Common myeloid progenitor, CD34-positive (primary cell): Measurements from ENCODE around the gene CCDC148.

Source experiments
- CTCF ChIA-PET: fragments of 350-600 bp; sonication (Branson Sonifier 250); formaldehyde crosslinking; loops from one replicate; lab custom pipeline; 2021; ENCODE audit warnings: antibody characterized with exemption; lab: Charles Lee
- POLR2A ChIA-PET: fragments of 350-600 bp; sonication (Branson Sonifier 250); formaldehyde crosslinking; loops from one replicate; lab custom pipeline; 2021; ENCODE audit warnings: antibody characterized with exemption; lab: Charles Lee
- DNase-seq, 3 donors: peaks; one replicate each; pipeline versions ENCODE4 v3.0.0 to v3.0.0-alpha.2; 2013
- H3K27ac ChIP-seq, 2 experiments: 1 replicate in 1 of 2; 2 replicates in 1 of 2; pipeline ENCODE4 v1.7.0; 2013; ENCODE audit warnings: inconsistent platforms in 2 of 2, low read length in 2 of 2, mild to moderate bottlenecking in 2 of 2, low read depth in 1 of 2, moderate library complexity in 1 of 2; ENCODE audit not compliant: severe bottlenecking in 2 of 2, insufficient read depth in 1 of 2, poor library complexity in 1 of 2
- H3K27me3 ChIP-seq, 5 experiments: replicated peaks in 2 of 5; 1 replicate in 3 of 5; 2 replicates in 2 of 5; pipeline versions ENCODE4 v1.6.1 to v1.7.0; 2013; ENCODE audit warnings: low read length in 4 of 5, mild to moderate bottlenecking in 2 of 5, moderate library complexity in 2 of 5, inconsistent platforms in 1 of 5; ENCODE audit not compliant: insufficient read depth in 5 of 5, control insufficient read depth in 4 of 5
- H3K36me3 ChIP-seq, 4 experiments: 1 replicate in 2 of 4; 2 replicates in 2 of 4; pipeline versions ENCODE4 v1.6.1 to v1.7.0; 2013; ENCODE audit warnings: low read length in 3 of 4, control low read depth in 1 of 4, mild to moderate bottlenecking in 1 of 4; ENCODE audit not compliant: control insufficient read depth in 4 of 4, insufficient read depth in 4 of 4
- H3K4me1 ChIP-seq, 4 experiments: 1 replicate in 3 of 4; 2 replicates in 1 of 4; pipeline versions ENCODE4 v1.6.1 to v1.7.1; 2013; ENCODE audit warnings: low read length in 3 of 4, mild to moderate bottlenecking in 3 of 4, control low read depth in 1 of 4, inconsistent platforms in 1 of 4, moderate library complexity in 1 of 4; ENCODE audit not compliant: control insufficient read depth in 4 of 4, insufficient read depth in 4 of 4; ENCODE audit errors: control extremely low read depth in 1 of 4
- H3K4me3 ChIP-seq, 7 experiments: 1 replicate in 4 of 7; 2 replicates in 3 of 7; pipeline versions ENCODE4 v1.5.1 to v1.7.0; 2013; ENCODE audit warnings: mild to moderate bottlenecking in 7 of 7, low read length in 6 of 7, moderate library complexity in 6 of 7, inconsistent platforms in 2 of 7, low read depth in 2 of 7, control low read depth in 1 of 7; ENCODE audit not compliant: insufficient read depth in 4 of 7, control insufficient read depth in 1 of 7; ENCODE audit errors: extremely low read depth in 1 of 7
- H3K9me3 ChIP-seq, 5 experiments: 1 replicate in 4 of 5; 2 replicates in 1 of 5; pipeline versions ENCODE4 v1.6.1 to v1.7.1; 2013; ENCODE audit warnings: low read length in 4 of 5, mild to moderate bottlenecking in 2 of 5, inconsistent platforms in 1 of 5, low read depth in 1 of 5, moderate library complexity in 1 of 5; ENCODE audit not compliant: control insufficient read depth in 4 of 5, insufficient read depth in 2 of 5; ENCODE audit errors: control extremely low read depth in 1 of 5
- WGBS: methylation state at CpG from one replicate; pipeline ENCODE4 v1.1.5; 2013; ENCODE audit not compliant: insufficient coverage; 5-methylcytosine and 5-hydroxymethylcytosine counted together

The CCDC148 gene

DNA sequence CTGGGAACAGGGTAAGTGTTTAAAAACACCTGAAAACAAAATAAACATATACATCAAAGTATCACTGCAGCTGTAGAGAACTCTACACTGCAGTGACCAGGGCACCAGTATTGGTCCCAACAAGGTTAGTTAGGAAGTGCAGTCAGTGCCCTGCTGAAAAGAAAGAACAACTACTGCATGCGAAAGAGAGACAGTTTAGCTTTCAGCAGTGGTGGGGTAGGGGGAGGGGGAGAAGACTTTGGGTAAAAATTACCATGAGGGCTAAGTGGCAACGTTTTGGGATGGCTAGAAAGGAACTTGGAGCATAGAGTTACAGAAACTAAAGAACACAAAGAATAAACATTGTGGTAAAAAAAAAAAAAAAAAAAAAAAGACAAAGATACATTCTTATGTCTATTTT is 242.8 kb downstream of the CCDC148 start:
- no peaks in the 10 kb centered on the region for H3K9me3 ChIP-seq
- peak overlapping the region in 1 of 7 experiments; percentile 20 for H3K4me3 ChIP-seq
- no peaks in the 10 kb centered on the region for H3K36me3 ChIP-seq
- POLR2A ChIA-PET: interaction anchor here (1.2 kb wide), 1 partner anchor 9 kb away, joined by 4 read pairs; no protein-coding TSS in a partner anchor
- no CpG with 5 or more reads among the region's 2 CpGs for WGBS
- DNase-seq: peak in 2 of 3 donors; percentile 54 to 58
- CTCF ChIA-PET: interaction anchor here (3.6 kb wide), 1 partner anchor 34 kb away, joined by 17 read pairs; no protein-coding TSS in a partner anchor
- H3K27me3 ChIP-seq: no peaks in the 10 kb centered on the region
- H3K27ac ChIP-seq: peak overlapping the region; percentile 92 to 93
- H3K4me1 ChIP-seq: peaks cover 21 to 41% (median 32%) of the 10 kb centered on the region in 4 experiments

DNA sequence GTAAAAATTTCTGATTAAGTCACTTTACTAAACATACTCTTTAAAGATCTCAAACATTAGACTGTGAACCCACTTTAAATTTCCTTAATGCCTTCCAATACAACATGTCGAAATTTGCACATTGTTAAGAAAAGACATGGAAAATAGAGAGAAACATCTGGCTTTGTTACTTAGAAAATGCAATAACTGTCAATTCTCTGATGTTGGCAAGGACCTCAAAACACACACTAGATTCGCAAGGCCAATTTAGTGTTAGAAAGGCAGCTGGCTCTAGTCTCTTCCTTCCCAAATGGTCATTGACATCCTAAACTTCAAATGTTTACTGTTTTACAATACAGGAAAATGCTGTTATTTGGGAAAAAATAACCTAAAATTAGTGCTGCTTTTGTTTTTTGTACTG is 244.3 kb downstream of the CCDC148 start:
- H3K27ac ChIP-seq: no peak overlapping the region

DNA sequence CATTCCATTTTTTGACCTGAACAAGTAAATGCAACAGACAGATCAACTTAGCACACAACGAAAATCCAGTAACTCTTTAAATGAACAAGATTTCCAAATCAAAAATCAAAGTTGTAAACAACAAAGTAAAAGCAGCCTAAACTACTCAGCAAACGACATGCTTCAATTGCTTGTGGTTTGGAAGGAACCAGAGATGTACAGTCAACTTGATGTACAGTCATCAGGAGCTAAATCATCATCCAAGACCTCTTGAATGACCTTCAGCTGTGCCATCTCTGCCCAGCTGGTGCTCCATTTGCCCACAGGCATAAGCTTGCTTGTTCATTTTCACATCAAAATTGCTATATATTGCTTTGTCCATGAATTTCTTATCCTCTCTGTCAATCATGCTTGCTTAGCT is 245.1 kb downstream of the CCDC148 start:
- no peak overlapping the region for H3K4me3 ChIP-seq
- no peak overlapping the region for H3K27ac ChIP-seq
- no peaks in the 10 kb centered on the region for H3K36me3 ChIP-seq
- 50% methylated on average over 1 of the region's 2 CpGs for WGBS
- DNase-seq: peak in 1 of 3 donors; percentile 25
- H3K9me3 ChIP-seq: no peaks in the 10 kb centered on the region
- ChIA-PET CTCF (no interaction called here), POLR2A (no interaction called here)
- peaks cover 15 to 32% (median 22%) of the 10 kb centered on the region in 4 experiments for H3K4me1 ChIP-seq
- H3K27me3 ChIP-seq: no peaks in the 10 kb centered on the region

More for the DNA sequence above, 244.3 kb downstream of the CCDC148 start:
- H3K27me3 ChIP-seq: no peaks in the 10 kb centered on the region
- no peak for DNase-seq
- no peaks in the 10 kb centered on the region for H3K36me3 ChIP-seq
- peaks cover 15 to 32% (median 22%) of the 10 kb centered on the region in 4 experiments for H3K4me1 ChIP-seq
- 100% methylated on average over 1 of the region's 2 CpGs for WGBS
- ChIA-PET POLR2A (no interaction called here), CTCF (no interaction called here)
- H3K9me3 ChIP-seq: no peaks in the 10 kb centered on the region
- no peak overlapping the region for H3K4me3 ChIP-seq

DNA sequence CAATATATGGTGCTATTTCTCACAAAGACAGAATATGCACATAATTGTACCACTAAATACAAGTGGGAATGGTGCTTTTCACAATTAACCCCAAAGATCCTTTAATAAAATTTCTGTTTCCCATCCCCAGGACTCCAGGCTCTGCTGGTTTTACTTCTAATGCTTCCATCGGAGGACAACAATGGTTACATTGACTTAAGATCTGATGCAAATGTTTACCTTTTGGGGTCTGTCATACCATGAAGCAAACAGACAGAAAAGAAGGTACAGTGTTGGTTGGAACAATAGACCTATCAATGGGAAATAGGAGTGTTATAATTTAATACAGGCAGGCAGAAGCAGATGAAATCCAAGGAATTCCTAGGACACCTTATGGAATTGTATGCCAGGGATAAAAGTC is 249.2 kb downstream of the CCDC148 start:
- H3K9me3 ChIP-seq: peaks cover 0 to 1% (median 0%) of the 10 kb centered on the region in 5 experiments
- ChIA-PET POLR2A (no interaction called here), CTCF (no interaction called here)
- no peaks in the 10 kb centered on the region for H3K36me3 ChIP-seq
- no peak overlapping the region for H3K4me3 ChIP-seq
- H3K27me3 ChIP-seq: no peaks in the 10 kb centered on the region
- H3K27ac ChIP-seq: no peak overlapping the region
- DNase-seq: no peak
- H3K4me1 ChIP-seq: peaks cover 0 to 2% (median 0%) of the 10 kb centered on the region in 4 experiments
- WGBS: 100% methylated on average over 1 of the region's 1 CpG

DNA sequence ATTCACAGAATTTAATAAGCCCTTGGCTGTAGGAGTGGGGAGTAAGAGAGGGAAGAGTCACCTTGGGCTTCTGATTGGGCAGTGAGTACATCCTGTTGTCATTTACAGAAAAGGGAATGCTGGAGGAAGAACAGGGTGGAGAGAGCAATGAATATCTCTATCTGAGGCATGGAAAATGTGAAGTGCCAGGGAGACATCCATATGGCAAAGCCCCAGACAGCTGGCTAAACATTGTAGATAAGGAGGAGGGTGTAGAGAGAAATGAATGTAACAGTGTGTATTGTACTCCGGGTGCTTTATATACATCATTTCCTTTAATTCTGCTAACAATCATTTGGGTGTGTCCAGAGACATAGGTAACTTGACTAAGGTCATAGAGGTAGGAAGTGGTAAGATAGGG is 251.3 kb downstream of the CCDC148 start:
- Histone ChIP-seq H3K9me3 (peaks cover 0 to 1% (median 0%) of the 10 kb centered on the region in 5 experiments), H3K4me1 (peaks cover 0 to 3% (median 0%) of the 10 kb centered on the region in 4 experiments), H3K27me3 (no peaks in the 10 kb centered on the region), H3K36me3 (no peaks in the 10 kb centered on the region), H3K27ac (no peak overlapping the region), H3K4me3 (no peak overlapping the region)
- no peak for DNase-seq
- CTCF ChIA-PET: no interaction called here
- POLR2A ChIA-PET: interaction anchor here (1.0 kb wide), 1 partner anchor 9 kb away, joined by 4 read pairs; no protein-coding TSS in a partner anchor
- no CpG with 5 or more reads among the region's 1 CpG for WGBS

DNA sequence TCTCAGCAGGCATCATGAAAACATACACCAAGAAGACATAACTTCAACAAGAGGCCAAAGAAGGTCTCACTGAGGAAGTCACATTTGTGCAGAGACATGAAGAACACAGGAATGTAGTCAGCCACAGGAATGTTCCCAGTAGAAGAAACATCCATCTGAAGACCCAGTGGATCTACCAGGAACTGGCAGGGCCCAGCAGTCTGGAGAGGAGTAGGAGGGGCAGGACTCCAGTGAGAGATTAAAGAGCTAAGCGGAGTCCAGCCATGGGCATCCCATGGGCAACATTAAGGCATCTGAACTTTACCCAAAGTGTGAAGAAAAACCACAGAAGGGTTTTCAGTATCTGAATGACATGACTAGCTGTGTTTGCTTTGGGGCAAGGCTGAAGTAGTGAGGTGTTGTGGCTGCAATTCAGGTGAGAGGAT is 251.8 kb downstream of the CCDC148 start:
- no peak overlapping the region for H3K27ac ChIP-seq
- no peaks in the 10 kb centered on the region for H3K36me3 ChIP-seq
- peaks cover 0 to 1% (median 0%) of the 10 kb centered on the region in 5 experiments for H3K9me3 ChIP-seq
- no peaks in the 10 kb centered on the region for H3K27me3 ChIP-seq
- peaks cover 0 to 3% (median 0%) of the 10 kb centered on the region in 4 experiments for H3K4me1 ChIP-seq
- CTCF ChIA-PET: no interaction called here
- POLR2A ChIA-PET: interaction anchor here (1.0 kb wide), 1 partner anchor 9 kb away, joined by 4 read pairs; no protein-coding TSS in a partner anchor
- 100% methylated on average over 1 of the region's 1 CpG for WGBS
- no peak for DNase-seq
- H3K4me3 ChIP-seq: no peak overlapping the region

DNA sequence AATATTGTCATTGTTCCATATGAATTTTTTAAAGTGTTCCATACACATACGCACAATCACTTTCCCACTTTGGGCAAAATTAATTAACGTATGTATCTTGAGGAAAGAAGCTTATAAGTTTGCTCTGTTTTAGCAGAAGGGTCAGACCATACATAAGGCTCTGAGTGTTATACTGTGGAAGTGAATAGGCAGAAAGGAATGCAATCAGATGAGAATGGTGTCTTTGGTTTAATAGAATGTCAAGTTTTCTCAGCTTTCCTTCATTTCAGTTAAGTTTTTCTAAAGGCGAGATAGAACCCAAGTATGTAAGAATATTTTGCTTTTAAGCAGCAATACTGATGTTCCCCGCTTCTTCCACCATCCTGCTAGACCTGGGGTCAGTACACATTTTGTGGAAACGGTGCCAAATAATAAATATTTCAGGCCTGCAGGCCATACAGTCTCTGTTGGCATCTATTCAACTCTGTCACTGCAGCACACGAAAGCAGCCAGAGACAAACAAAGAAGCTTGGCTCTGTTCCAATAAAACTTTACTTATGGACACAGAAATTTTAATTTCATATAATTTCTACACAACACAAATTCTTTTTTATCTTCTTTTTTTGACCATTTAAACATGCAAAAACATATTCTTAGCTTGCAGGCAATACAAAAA is 254.3 kb downstream of the CCDC148 start:
- ChIA-PET CTCF (interaction anchor here (1.0 to 1.2 kb wide), 2 partner anchors 15 to 105 kb away, joined by 3 read pairs; no protein-coding TSS in a partner anchor), POLR2A (no interaction called here)
- Histone ChIP-seq H3K4me1 (peaks cover 0 to 6% (median 0%) of the 10 kb centered on the region in 4 experiments), H3K4me3 (no peak overlapping the region), H3K27ac (no peak overlapping the region), H3K9me3 (peaks cover 0 to 1% (median 0%) of the 10 kb centered on the region in 5 experiments), H3K36me3 (no peaks in the 10 kb centered on the region), H3K27me3 (no peaks in the 10 kb centered on the region)
- no peak for DNase-seq
- WGBS: 65% methylated on average over 5 of the region's 6 CpGs
